NCI-H146 treated with DMSO at 0.1 percent for 48 hours (cell line): ENCODE data around the gene ALKAL2.
A peak's percentile ranks its signal among the peaks of the same experiment; 100 is the strongest.

ENCODE experiments used
- DNase-seq: peaks from one replicate; lab custom pipeline; 2025; ENCODE audit not compliant: unreplicated experiment; lab: John Stamatoyannopoulos, UW

Gene ALKAL2

GRCh38 chr2:271917-272316 is 16.0 kb downstream of the ALKAL2 start:
- no peak for DNase-seq

- no peak for DNase-seq
Observed at GRCh38 chr2:270861-271260, 17.0 kb downstream of the ALKAL2 start.

- DNase-seq, result no peak
Observed at GRCh38 chr2:269356-270030, 18.4 kb downstream of the ALKAL2 start.

- DNase-seq, result no peak
Observed at GRCh38 chr2:268323-268722, 19.6 kb downstream of the ALKAL2 start.

- DNase-seq, result peak; percentile 87
Observed at GRCh38 chr2:264493-265468, 23.1 kb downstream of the ALKAL2 start, which contains the start of gene ACP1. TSS of gene ACP1 (plus strand) at chr2:264947. CDS start at chr2:264965, 18 bp downstream.

GRCh38 chr2:263774-264492 is 24.0 kb downstream of the ALKAL2 start, which contains the start of gene SH3YL1:
TSS of gene SH3YL1 (minus strand) at chr2:264032. CDS start at chr2:263984, 48 bp downstream.
- DNase-seq, result no peak

GRCh38 chr2:263022-263738 is 24.7 kb downstream of the ALKAL2 start:
- no peak for DNase-seq

GRCh38 chr2:262117-262516 is 25.8 kb downstream of the ALKAL2 start:
- DNase-seq, result no peak

GRCh38 chr2:260507-261161 is 27.3 kb downstream of the ALKAL2 start:
- DNase-seq, result no peak

GRCh38 chr2:259789-260331 is 28.0 kb downstream of the ALKAL2 start:
- DNase-seq, result no peak

GRCh38 chr2:258933-259332 is 29.0 kb downstream of the ALKAL2 start:
- no peak for DNase-seq

GRCh38 chr2:257842-258241 is 30.0 kb downstream of the ALKAL2 start:
- DNase-seq, result no peak

GRCh38 chr2:257429-257828 is 30.5 kb downstream of the ALKAL2 start:
- DNase-seq, result no peak

- DNase-seq, result no peak
Observed at GRCh38 chr2:256094-256493, 31.8 kb downstream of the ALKAL2 start.

- no peak for DNase-seq
Observed at GRCh38 chr2:255195-255594, 32.7 kb downstream of the ALKAL2 start.

GRCh38 chr2:254241-254640 is 33.6 kb downstream of the ALKAL2 start:
- no peak for DNase-seq

- DNase-seq, result no peak
Observed at GRCh38 chr2:253202-253638, 34.7 kb downstream of the ALKAL2 start.

- DNase-seq, result no peak
Observed at GRCh38 chr2:252001-252602, 35.8 kb downstream of the ALKAL2 start.

- DNase-seq, result no peak
Observed at GRCh38 chr2:249538-250042, 38.3 kb downstream of the ALKAL2 start.
